Body of pancreas (tissue), 4 donors: Measurements from ENCODE around the gene SERPINI1.

Source experiments
- CTCF ChIP-seq, 7 experiments: fragments of 450-650 bp in 4 of 7; fragments of 200-600 bp in 3 of 7; sonication (generic) in 3 of 7; IDR thresholded peaks; one replicate each; pipeline ENCODE4 v1.5.1; 2016 to 2019; ENCODE audit warnings: antibody characterized with exemption in 7 of 7
- POLR2A ChIP-seq, 3 donors: fragments of 450-650 bp; IDR thresholded peaks; one replicate each; pipeline ENCODE4 v1.6.1; 2016; ENCODE audit warnings: antibody characterized with exemption in 3 of 3, mild to moderate bottlenecking in 2 of 3

GRCh38 chr3:167813169-167814123 is 77.9 kb downstream of the SERPINI1 start:
- TF ChIP-seq CTCF (IDR thresholded peaks at IDR 0.05) (no peak), POLR2A (IDR thresholded peaks at IDR 0.05) (no peak)
